SJCRH30 (cell line): Measurements from ENCODE around the gene CDH4. TPM values are rescaled to one million over a fixed set of nuclear protein-coding genes. Genes with fewer than 3 reads are reported as not detected.

Experiments used
- DNase-seq, 2 experiments: peaks; one replicate each; pipeline ENCODE4 v3.0.0-alpha.2; 2015 to 2020
- H3K27ac ChIP-seq: fragments of 250-450 bp; sonication (Bioruptor Pico); 2 replicates; pipeline ENCODE4 v1.5.1; 2020; ENCODE audit warnings: mild to moderate bottlenecking, moderate library complexity
- H3K27me3 ChIP-seq: fragments of 250-450 bp; sonication (Bioruptor Pico); 2 replicates; pipeline ENCODE4 v1.5.1; 2020; ENCODE audit warnings: mild to moderate bottlenecking, moderate library complexity
- H3K36me3 ChIP-seq: fragments of 250-450 bp; sonication (Bioruptor Pico); 2 replicates; pipeline ENCODE4 v1.5.1; 2020; ENCODE audit warnings: mild to moderate bottlenecking, moderate library complexity
- H3K4me1 ChIP-seq: fragments of 250-450 bp; sonication (Bioruptor Pico); 2 replicates; pipeline ENCODE4 v1.5.1; 2020; ENCODE audit warnings: mild to moderate bottlenecking, moderate library complexity
- H3K4me3 ChIP-seq: fragments of 250-450 bp; sonication (Bioruptor Pico); 2 replicates; pipeline ENCODE4 v1.5.1; 2020; ENCODE audit warnings: mild to moderate bottlenecking, moderate library complexity
- H3K9me3 ChIP-seq: fragments of 250-450 bp; sonication (Bioruptor Pico); replicated peaks from 2 replicates; pipeline ENCODE4 v1.5.1; 2020; ENCODE audit warnings: mild to moderate bottlenecking, moderate library complexity
- total RNA-seq: library from RNA; depleted of rRNA; stranded (reverse); fragments of >200 nt; shearing (Covaris generic); gene quantifications from 2 replicates; pipeline ENCODE4 v1.2.3, GENCODE V29; 2014

The CDH4 gene
- total RNA-seq, 1 experiment from 2014 or later, result 0.06 TPM

GRCh38 chr20:61855286-61855685 is 603.2 kb downstream of the CDH4 start:
- peaks cover 44% of the 10 kb centered on the region for H3K27me3 ChIP-seq
- H3K27ac ChIP-seq, result no peak overlapping the region
- H3K36me3 ChIP-seq, result no peaks in the 10 kb centered on the region
- H3K4me1 ChIP-seq, result no peaks in the 10 kb centered on the region
- H3K4me3 ChIP-seq, result no peak overlapping the region
- no peak for DNase-seq
- no peaks in the 10 kb centered on the region for H3K9me3 ChIP-seq

GRCh38 chr20:61856626-61857413 is 604.8 kb downstream of the CDH4 start:
- no peaks in the 10 kb centered on the region for H3K9me3 ChIP-seq
- peaks cover 31% of the 10 kb centered on the region for H3K27me3 ChIP-seq
- DNase-seq, result no peak
- H3K4me3 ChIP-seq, result no peak overlapping the region
- no peaks in the 10 kb centered on the region for H3K36me3 ChIP-seq
- no peaks in the 10 kb centered on the region for H3K4me1 ChIP-seq
- H3K27ac ChIP-seq, result no peak overlapping the region

DNA sequence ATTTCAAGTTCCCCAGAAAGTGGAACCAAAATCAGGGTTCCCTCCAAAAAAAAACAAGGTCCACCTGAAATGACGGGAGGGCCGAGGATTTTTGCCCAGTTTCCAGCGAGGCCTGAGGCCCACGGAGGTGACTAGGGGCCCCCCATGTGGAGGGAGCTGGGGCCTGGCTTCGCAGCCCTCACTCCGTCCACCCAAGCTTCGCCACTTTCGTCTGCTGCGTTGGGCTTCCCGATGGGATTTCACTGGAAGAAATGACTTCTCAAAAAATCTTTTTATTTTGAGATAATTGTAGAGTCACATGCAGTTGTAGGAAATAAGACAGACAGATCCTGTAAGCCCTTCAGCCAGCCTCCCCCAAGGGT is 605.3 kb downstream of the CDH4 start:
- no peaks in the 10 kb centered on the region for H3K9me3 ChIP-seq
- H3K4me1 ChIP-seq, result no peaks in the 10 kb centered on the region
- H3K4me3 ChIP-seq, result no peak overlapping the region
- DNase-seq, result no peak
- H3K27ac ChIP-seq, result no peak overlapping the region
- H3K36me3 ChIP-seq, result no peaks in the 10 kb centered on the region
- H3K27me3 ChIP-seq, result peaks cover 26% of the 10 kb centered on the region; the same call in 1 of the 2 replicates

- Histone ChIP-seq H3K4me1 (no peaks in the 10 kb centered on the region), H3K4me3 (no peak overlapping the region), H3K36me3 (no peaks in the 10 kb centered on the region), H3K27me3 (peaks cover 30% of the 10 kb centered on the region; the same call in 1 of the 2 replicates), H3K27ac (no peak overlapping the region), H3K9me3 (no peaks in the 10 kb centered on the region)
- no peak for DNase-seq
Observed at GRCh38 chr20:61857884-61858283, 605.8 kb downstream of the CDH4 start.

- Histone ChIP-seq H3K4me3 (no peak overlapping the region), H3K9me3 (no peaks in the 10 kb centered on the region), H3K27ac (no peak overlapping the region), H3K36me3 (no peaks in the 10 kb centered on the region), H3K4me1 (no peaks in the 10 kb centered on the region), H3K27me3 (peaks cover 49% of the 10 kb centered on the region)
- DNase-seq, result no peak
Observed at GRCh38 chr20:61859767-61860166, 607.7 kb downstream of the CDH4 start.

DNA sequence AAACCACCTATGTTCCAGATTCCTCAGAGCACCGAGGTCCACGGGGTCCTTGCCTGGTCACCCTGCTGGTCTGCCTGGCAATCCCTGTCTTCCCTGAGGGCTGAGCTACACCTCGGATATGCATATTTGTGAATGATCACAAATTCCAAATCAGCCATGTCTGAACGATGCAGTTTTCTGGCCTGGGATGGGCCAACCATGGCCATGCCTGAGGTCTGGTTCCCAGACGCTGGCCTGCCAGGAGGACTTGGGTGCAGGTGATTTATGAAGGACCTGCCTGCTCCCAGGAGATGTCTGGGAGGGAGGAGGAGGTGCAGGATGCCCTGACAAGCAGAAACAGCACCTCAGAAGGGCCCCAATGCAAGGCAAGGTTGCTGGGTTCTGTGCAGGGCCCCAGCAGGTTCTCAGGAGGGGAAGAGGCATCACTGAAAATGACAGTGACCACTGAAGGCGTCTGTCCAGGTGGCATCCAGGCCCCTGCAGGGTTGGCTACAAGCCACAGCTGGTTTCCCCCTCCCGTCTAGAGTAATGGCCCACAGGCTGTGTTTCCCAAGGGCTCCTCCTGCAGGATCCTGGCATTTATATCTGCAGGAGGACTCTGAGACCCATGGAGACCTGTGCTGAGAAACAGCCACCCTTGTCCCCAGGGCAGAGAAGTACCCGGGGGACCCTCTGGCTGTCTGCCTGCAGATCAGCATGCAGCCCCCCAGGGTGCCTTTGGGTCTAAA is 608.4 kb downstream of the CDH4 start:
- H3K4me3 ChIP-seq, result no peak overlapping the region
- H3K36me3 ChIP-seq, result no peaks in the 10 kb centered on the region
- DNase-seq, result no peak
- no peak overlapping the region for H3K27ac ChIP-seq
- peaks cover 46% of the 10 kb centered on the region for H3K27me3 ChIP-seq
- H3K4me1 ChIP-seq, result no peaks in the 10 kb centered on the region
- no peaks in the 10 kb centered on the region for H3K9me3 ChIP-seq

DNA sequence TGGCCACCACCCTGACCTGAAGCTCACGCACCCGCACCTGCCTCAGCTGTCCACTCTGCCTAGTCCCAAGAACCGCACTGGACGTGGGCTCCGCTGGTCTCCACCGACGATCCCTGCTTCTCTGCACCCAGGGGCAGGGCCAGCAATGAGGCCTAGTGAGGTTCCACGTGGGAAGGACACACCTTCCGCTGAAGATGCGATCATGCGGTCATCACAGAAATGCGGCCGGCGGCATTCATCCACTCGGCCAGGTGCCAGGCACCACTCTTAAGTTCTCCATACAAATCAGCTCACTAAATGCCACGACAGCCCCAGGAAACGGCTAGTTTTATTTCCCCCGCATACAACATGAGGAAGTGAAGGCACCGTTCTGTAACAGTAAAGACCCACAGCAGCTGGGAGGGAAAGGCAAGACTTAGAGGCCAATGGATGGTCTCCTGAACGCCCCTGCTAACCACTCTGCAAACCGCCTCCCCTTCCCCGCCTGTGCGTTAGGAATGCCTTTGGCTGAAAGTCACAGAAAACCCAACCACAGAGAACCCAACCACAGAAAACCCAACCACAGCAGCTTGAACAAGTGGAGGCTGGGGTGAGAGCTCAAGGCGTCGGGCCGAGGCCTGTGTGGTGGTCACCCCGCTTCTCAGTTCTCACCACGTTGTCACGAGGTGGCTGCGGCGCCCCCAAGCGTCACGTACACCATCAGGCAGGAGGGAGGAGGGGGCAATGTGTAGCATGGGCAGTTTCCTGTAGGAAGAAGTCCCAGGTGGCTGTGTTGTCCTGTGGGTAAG is 609.2 kb downstream of the CDH4 start:
- no peaks in the 10 kb centered on the region for H3K4me1 ChIP-seq
- H3K9me3 ChIP-seq, result no peaks in the 10 kb centered on the region
- peaks cover 43% of the 10 kb centered on the region for H3K27me3 ChIP-seq
- H3K27ac ChIP-seq, result no peak overlapping the region
- no peak overlapping the region for H3K4me3 ChIP-seq
- no peak for DNase-seq
- H3K36me3 ChIP-seq, result no peaks in the 10 kb centered on the region

DNA sequence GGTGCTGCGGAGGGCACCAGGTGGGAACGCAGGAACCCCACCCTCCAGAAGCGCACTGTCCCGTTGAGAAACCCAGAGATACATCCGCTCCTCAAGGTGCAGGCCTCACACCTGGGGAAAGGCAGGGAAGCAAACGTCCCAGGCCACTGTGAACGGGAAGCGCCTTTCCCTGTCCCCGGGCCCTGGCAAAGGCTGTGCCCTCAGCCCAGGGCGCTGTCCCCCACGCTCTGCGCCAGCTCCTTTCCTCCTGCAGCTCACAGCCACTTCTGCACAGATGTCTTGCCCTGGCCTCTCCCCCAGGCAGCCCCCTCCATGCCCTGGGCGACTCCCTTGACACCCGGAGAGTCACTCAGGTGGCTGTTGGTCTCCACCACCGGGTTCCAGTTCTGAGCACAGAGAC is 609.8 kb downstream of the CDH4 start:
- peaks cover 40% of the 10 kb centered on the region for H3K27me3 ChIP-seq
- no peak for DNase-seq
- no peaks in the 10 kb centered on the region for H3K36me3 ChIP-seq
- H3K4me1 ChIP-seq, result no peaks in the 10 kb centered on the region
- H3K27ac ChIP-seq, result no peak overlapping the region
- no peaks in the 10 kb centered on the region for H3K9me3 ChIP-seq
- no peak overlapping the region for H3K4me3 ChIP-seq

GRCh38 chr20:61862881-61863280 is 610.8 kb downstream of the CDH4 start:
- H3K4me3 ChIP-seq, result no peak overlapping the region
- H3K9me3 ChIP-seq, result no peaks in the 10 kb centered on the region
- no peak overlapping the region for H3K27ac ChIP-seq
- no peaks in the 10 kb centered on the region for H3K4me1 ChIP-seq
- H3K27me3 ChIP-seq, result peaks cover 37% of the 10 kb centered on the region
- DNase-seq, result no peak
- no peaks in the 10 kb centered on the region for H3K36me3 ChIP-seq

DNA sequence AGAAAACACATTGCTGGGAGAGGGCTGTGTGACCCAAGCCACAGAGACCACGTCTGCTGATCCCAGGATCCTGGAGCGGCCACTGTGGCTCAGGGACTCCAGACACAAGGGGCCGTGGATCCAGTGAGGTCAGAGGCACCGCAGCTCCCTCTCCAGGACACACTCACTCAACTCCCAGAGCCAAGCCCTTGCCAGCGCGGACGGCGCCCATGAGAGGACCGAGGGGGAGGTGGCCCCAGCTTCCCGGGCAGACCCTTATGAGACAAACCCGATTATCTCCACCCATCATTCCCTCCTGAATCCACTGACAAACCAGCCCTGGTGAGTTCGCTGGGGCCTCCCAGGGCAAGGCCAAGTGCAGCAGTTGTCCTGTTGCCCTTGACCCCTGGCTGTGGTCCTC is 612.4 kb downstream of the CDH4 start:
- H3K27me3 ChIP-seq, result peaks cover 41% of the 10 kb centered on the region
- H3K4me3 ChIP-seq, result no peak overlapping the region
- H3K27ac ChIP-seq, result no peak overlapping the region

DNA sequence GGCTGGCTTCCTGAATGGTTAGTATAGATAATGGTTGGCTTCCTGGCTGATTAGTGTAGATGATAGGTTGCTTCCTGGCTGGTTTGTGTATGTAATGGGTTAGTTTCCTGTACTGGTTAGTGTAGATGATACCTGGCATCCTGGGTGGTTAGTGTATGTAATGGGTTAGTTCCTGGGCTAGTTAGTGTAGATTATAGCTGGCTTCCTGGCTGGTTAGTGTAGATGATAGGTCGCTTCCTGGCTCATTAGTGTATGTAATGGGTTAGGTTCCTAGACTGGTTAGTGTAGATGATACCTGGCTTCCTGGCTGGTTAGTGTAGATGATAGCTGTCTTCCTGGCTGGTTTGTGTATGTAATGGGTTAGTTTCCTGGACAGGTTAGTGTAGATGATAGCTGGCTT is 613.3 kb downstream of the CDH4 start:
- no peak for DNase-seq

More for the DNA sequence above, 612.4 kb downstream of the CDH4 start:
- no peaks in the 10 kb centered on the region for H3K9me3 ChIP-seq
- H3K4me1 ChIP-seq, result no peaks in the 10 kb centered on the region
- no peak for DNase-seq
- no peaks in the 10 kb centered on the region for H3K36me3 ChIP-seq

DNA sequence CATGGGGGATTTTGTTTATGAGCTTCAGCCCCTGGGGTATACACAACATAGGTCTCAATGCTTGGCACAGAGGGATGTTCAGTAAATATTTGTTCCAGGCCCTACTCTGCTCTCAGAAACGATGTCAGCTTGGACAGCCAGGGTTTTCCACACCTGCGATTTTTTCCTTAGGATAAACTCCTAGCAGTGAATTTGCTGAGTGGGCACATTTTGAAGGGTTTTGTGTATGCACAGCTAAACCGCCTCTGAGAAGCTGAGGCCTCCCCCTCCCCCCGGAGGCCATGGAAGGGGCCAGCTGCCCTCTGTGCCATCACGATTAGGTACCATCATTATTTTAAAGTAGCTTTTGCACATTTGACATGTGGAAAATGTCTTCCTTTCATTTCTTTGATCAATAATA is 614.1 kb downstream of the CDH4 start:
- H3K4me3 ChIP-seq, result no peak overlapping the region
- no peak for DNase-seq
- H3K4me1 ChIP-seq, result no peaks in the 10 kb centered on the region
- peaks cover under 1% of the 10 kb centered on the region; the same call in 1 of the 2 replicates for H3K9me3 ChIP-seq
- peaks cover 48% of the 10 kb centered on the region for H3K27me3 ChIP-seq
- H3K36me3 ChIP-seq, result no peaks in the 10 kb centered on the region
- H3K27ac ChIP-seq, result no peak overlapping the region

More for the DNA sequence above, 613.3 kb downstream of the CDH4 start:
- H3K4me3 ChIP-seq, result no peak overlapping the region
- H3K36me3 ChIP-seq, result no peaks in the 10 kb centered on the region
- peaks cover 45% of the 10 kb centered on the region for H3K27me3 ChIP-seq
- H3K9me3 ChIP-seq, result no peaks in the 10 kb centered on the region
- H3K4me1 ChIP-seq, result no peaks in the 10 kb centered on the region
- no peak overlapping the region for H3K27ac ChIP-seq

- Histone ChIP-seq H3K4me3 (no peak overlapping the region), H3K4me1 (no peaks in the 10 kb centered on the region), H3K27me3 (peaks cover 50% of the 10 kb centered on the region), H3K27ac (no peak overlapping the region), H3K36me3 (no peaks in the 10 kb centered on the region), H3K9me3 (peaks cover 4% of the 10 kb centered on the region; the same call in 1 of the 2 replicates)
- no peak for DNase-seq
Observed at GRCh38 chr20:61868006-61868405, 615.9 kb downstream of the CDH4 start.

- Histone ChIP-seq H3K27me3 (peaks cover 50% of the 10 kb centered on the region), H3K9me3 (peaks cover 4% of the 10 kb centered on the region; the same call in 1 of the 2 replicates), H3K36me3 (no peaks in the 10 kb centered on the region), H3K4me1 (no peaks in the 10 kb centered on the region), H3K27ac (no peak overlapping the region), H3K4me3 (no peak overlapping the region)
- DNase-seq, result no peak
Observed at GRCh38 chr20:61868466-61869090, 616.5 kb downstream of the CDH4 start.
